Measurements from ENCODE around the gene OMG.

OMG gene

GRCh38 chr17:31248986-31249834, 47.8 kb downstream of the OMG start:
- WGBS (ENCODE audit: insufficient coverage, insufficient read length), result no CpG with 5 or more reads among the region's 5 CpGs
- H3K36me3 ChIP-seq (ENCODE audit: control insufficient read depth, insufficient read depth, low read length), result no peaks in the 10 kb centered on the region
- H3K27ac ChIP-seq (ENCODE audit: low read length), result no peak overlapping the region
- peaks cover 1% of the 10 kb centered on the region; the same call in 1 of the 2 replicates for H3K4me1 ChIP-seq (ENCODE audit: control insufficient read depth, insufficient read depth, low read length)
- DNase-seq (ENCODE audit: low read depth, low spot score), result no peak
- H3K9me3 ChIP-seq (ENCODE audit: control insufficient read depth, insufficient read depth, low read length), result no peaks in the 10 kb centered on the region
- no peaks in the 10 kb centered on the region for H3K27me3 ChIP-seq (ENCODE audit: control insufficient read depth, insufficient read depth, low read length)
- H3K4me3 ChIP-seq (ENCODE audit: low read length), result no peak overlapping the region

Data from iPS DF 6.9 (cell line).